Subcutaneous adipose tissue (tissue), 4 donors: ENCODE results near the gene PDE6A. TPM values are rescaled to one million over a fixed set of nuclear protein-coding genes. Genes with fewer than 3 reads are reported as not detected.

Experiments
- CTCF ChIP-seq: fragments of 450-650 bp; IDR thresholded peaks from one replicate; pipeline ENCODE4 v1.5.1; 2016; ENCODE audit warnings: low read depth, mild to moderate bottlenecking, control low read depth, antibody characterized with exemption, moderate library complexity
- total RNA-seq, 4 donors: library from RNA; depleted of rRNA; stranded (reverse); fragments of >200 nt; gene quantifications; one replicate each; pipeline ENCODE4 v1.1.0, GENCODE V29; 2016

PDE6A gene
- not detected for total RNA-seq

- no peak for TF ChIP-seq CTCF
Measured at GRCh38 chr5:149944666-149945065, at the start of gene PDE6A. Gene PDE6A, minus strand, starts transcription at chr5:149944793. Its CDS starts 120 bp downstream, at chr5:149944673.

GRCh38 chr5:149993471-149993870, 48.9 kb upstream of the PDE6A start:
- no peak for TF ChIP-seq CTCF

- no peak for TF ChIP-seq CTCF
Measured at GRCh38 chr5:149990518-149991376, 46.2 kb upstream of the PDE6A start.

- no peak for TF ChIP-seq CTCF
Measured at GRCh38 chr5:149988126-149988525, 43.5 kb upstream of the PDE6A start.

GRCh38 chr5:149982505-149982904, 37.9 kb upstream of the PDE6A start:
- TF ChIP-seq CTCF = no peak

- no peak for TF ChIP-seq CTCF
Measured at GRCh38 chr5:149981206-149981605, 36.6 kb upstream of the PDE6A start.

- TF ChIP-seq CTCF = no peak
Measured at GRCh38 chr5:149979896-149980295, 35.3 kb upstream of the PDE6A start.
